HG03064 (cell line): ENCODE measurements around the gene IFNA21.
"Not testable (repeated sequence)": the region's sequence is repeated elsewhere in the genome, so short reads cannot be mapped to it uniquely, and the experiment has no call there.

Source experiments
- ATAC-seq: cut with Tn5 transposase; IDR thresholded peaks from one replicate; pipeline ENCODE4 v1.9.1; 2021; ENCODE audit warnings: low read depth; ENCODE audit not compliant: unreplicated experiment

The IFNA21 gene

GRCh38 chr9:21166560-21166959 is at the start of gene IFNA21:
Gene IFNA21, minus strand, starts transcription at chr9:21166660. Its CDS starts 48 bp downstream, at chr9:21166612.
- ATAC-seq = not testable (repeated sequence)

GRCh38 chr9:21213411-21214326 is 47.2 kb upstream of the IFNA21 start:
- not testable (repeated sequence) for ATAC-seq

- not testable (repeated sequence) for ATAC-seq
Measured at GRCh38 chr9:21212160-21212559, 45.7 kb upstream of the IFNA21 start.

GRCh38 chr9:21210782-21211181 is 44.3 kb upstream of the IFNA21 start:
- not testable (repeated sequence) for ATAC-seq

- no peak for ATAC-seq
Measured at GRCh38 chr9:21210311-21210710, 43.9 kb upstream of the IFNA21 start.

DNA sequence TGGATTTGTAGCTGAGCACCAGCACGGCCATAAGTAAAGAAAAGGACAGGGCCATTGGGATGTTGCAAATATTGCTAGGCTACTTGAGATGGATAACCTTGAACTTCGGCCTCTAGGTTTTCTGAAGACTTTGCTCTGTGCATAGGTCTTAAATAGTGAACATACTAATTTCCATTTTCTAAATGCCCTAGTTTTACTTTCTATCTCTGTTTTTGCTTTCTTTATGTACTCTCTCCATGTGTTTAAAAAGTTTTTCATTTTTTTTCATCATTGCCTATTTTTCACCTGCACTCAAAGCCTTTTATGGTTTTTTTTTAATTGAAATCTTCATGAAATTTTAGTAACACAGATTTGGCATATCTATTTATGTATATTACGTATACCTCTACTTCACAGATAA is 40.6 kb upstream of the IFNA21 start, which contains the start of gene IFNA10:
IFNA10 (minus strand) TSS at position 101 of the 400 bp plus-strand sequence; CDS start at position 55, 46 bp downstream.
- ATAC-seq = not testable (repeated sequence)

- no peak for ATAC-seq
Measured at GRCh38 chr9:21205204-21205603, 38.7 kb upstream of the IFNA21 start.

- not testable (repeated sequence) for ATAC-seq
Measured at GRCh38 chr9:21202105-21202504, 35.6 kb upstream of the IFNA21 start, which contains the start of gene IFNA7. Gene IFNA7, minus strand, starts transcription at chr9:21202205. Its CDS starts 40 bp downstream, at chr9:21202165.

- ATAC-seq = peak; percentile 85
Measured at GRCh38 chr9:21194867-21195776, 28.7 kb upstream of the IFNA21 start.

DNA sequence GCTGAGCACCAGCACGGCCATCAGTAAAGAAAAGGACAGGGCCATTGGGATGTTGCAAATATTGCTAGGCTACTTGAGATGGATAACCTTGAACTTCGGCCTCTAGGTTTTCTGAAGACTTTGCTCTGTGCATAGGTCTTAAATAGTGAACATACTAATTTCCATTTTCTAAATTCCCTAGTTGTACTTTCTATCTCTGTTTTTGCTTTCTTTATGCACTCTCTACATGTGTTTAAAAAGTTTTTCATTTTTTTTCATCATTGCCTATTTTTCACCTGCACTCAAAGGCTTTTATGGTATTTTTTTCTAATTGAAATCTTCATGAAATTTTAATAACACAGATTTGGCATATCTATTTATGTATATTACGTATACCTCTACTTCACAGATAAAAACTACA is 21.0 kb upstream of the IFNA21 start, which contains the start of gene IFNA4:
IFNA4 (minus strand) TSS at position 101 of the 400 bp plus-strand sequence; CDS start at position 45, 56 bp downstream.
- ATAC-seq = not testable (repeated sequence)

- peak; percentile 87 for ATAC-seq
Measured at GRCh38 chr9:21182810-21183736, 16.6 kb upstream of the IFNA21 start.

DNA sequence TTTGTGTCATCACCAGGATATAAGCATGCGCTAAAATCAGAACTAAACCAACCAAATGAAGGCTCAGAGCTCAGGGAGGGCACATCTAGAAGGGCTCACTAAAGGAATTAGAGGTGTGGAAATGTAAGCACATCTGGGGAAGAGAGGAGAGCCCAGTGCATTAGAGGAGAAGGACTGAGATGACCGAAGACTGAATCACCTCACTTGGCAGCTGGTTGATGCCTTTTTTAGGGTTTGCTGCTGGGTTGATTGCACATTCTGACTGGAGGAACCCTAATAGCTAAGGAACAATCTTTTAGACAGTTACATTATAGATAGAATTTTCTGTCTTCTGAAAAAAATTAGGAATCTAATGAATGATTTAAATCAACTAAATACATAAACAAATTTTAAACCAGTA is 8.2 kb upstream of the IFNA21 start:
- no peak for ATAC-seq

- ATAC-seq = no peak
Measured at GRCh38 chr9:21172156-21172555, 5.7 kb upstream of the IFNA21 start.

GRCh38 chr9:21171351-21171750 is 4.9 kb upstream of the IFNA21 start:
- ATAC-seq = no peak

DNA sequence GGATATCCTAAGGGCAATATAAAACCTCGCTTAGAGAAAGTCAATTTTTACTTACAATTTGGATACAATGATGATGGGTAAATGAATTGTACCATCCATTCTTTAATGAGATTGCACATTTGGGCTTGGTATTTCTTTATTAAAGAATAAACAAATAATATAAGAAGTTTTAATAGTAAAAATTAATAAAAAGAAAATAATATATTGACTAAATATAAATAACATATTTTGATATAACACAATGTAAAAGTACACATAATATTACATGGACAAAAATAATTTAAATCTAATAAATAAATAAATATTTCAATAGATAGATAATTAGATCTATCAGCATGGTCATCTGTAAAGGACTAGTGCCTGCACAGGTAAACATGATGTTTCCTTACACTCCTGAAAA is 944 bp downstream of the IFNA21 start:
- ATAC-seq = no peak

DNA sequence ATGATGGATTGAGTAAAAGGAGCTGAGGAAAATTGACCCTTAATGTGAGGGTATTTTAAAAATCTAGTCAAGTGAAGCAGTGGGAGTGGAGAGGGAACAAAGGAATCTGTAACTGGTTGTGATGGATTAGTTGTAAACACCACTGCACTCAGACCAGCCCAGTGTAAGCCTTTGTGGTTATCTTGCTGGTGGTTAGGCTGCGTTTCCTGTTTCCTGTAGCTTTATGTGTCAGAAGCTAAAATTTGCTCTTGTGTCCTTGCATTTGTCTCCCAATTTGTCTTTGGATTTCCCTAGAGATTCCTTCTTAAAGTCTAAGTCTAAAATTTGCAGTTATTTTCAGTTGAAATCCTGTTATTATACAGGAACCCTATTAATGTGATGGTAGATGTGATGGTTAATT is 6.3 kb downstream of the IFNA21 start:
- peak; percentile 94 for ATAC-seq

DNA sequence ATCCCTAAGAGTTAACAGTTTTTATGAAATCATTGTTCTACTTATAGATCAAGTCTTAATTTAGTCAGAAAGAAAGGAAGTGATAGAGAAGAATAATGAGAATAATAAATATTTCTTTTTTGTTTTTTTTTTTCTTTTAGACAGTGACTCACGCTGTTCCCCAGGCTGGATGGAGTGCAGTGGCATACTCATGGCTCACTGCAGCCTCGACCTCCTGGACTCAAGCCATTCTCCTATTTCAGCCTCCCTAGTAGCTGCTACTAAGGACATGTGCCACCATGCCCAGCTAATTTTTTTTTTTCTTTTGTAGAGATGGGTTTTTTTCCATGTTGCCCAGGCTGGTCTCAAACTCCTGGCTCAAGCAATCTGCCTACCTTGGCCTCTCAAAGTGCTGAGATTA is 11.0 kb downstream of the IFNA21 start:
- no peak for ATAC-seq

DNA sequence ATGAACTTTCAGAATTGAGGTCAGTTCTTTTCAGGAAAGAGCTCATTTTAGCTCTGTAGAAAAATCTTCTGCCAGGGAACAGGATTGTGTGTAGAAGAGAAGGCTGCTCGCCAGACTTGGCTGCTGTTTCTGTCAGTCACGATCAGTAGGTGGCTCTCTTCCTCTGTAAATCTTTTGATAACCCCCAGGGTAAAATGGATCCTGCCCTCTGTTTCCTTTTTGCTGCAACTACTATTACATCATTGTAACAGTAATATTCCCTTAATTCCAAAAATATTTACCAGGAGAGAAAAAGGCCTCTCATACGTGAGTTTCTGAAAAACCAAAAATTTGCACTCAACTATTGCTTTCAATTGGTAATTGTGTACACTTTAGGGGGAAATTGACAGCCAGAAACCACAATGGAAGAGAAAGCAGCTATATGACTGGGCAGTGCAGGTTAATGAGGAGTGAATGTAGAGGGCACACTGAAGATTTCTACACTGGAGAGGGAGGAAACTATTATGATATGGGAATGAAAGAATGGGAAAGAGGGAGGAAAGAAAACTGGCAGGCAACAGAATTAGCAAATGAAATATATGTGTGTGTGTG is 12.3 kb downstream of the IFNA21 start:
- ATAC-seq = peak; percentile 94

- peak; percentile 22 for ATAC-seq
Measured at GRCh38 chr9:21153336-21154017, 13.0 kb downstream of the IFNA21 start.
